ENCODE measurements around the gene PCYOX1L. TPM values are rescaled to one million over a fixed set of nuclear protein-coding genes. Genes with fewer than 3 reads are reported as not detected.

The PCYOX1L gene
- polyA plus RNA-seq, 1 experiment, result 12.8 TPM

- ChIA-PET CTCF (interaction anchor here (0.9 to 20.8 kb wide), 4 partner anchors 8 to 109 kb away, joined by 3 to 289 read pairs (median 3); no protein-coding TSS in a partner anchor), POLR2A (no interaction called here)
- Histone ChIP-seq H3K36me3 (ENCODE audit: control insufficient read depth, insufficient read depth, low read length) (no peaks in the 10 kb centered on the region), H3K27me3 (ENCODE audit: control insufficient read depth, insufficient read depth, low read length) (no peaks in the 10 kb centered on the region), H3K4me3 (ENCODE audit: low read depth, low read length) (no peak overlapping the region)
- no peak for TF ChIP-seq CTCF (IDR thresholded peaks at IDR 0.05; ENCODE audit: insufficient read depth, low read depth, low read length)
- DNase-seq (ENCODE audit: low read depth), result no peak
Observed at GRCh38 chr5:149325166-149325735, 32.6 kb upstream of the PCYOX1L start.

- Histone ChIP-seq H3K4me3 (ENCODE audit: low read depth, low read length) (no peak overlapping the region), H3K36me3 (ENCODE audit: control insufficient read depth, insufficient read depth, low read length) (no peaks in the 10 kb centered on the region), H3K27me3 (ENCODE audit: control insufficient read depth, insufficient read depth, low read length) (no peaks in the 10 kb centered on the region)
- ChIA-PET CTCF (interaction anchor here (1.0 to 20.8 kb wide), 4 partner anchors 8 to 108 kb away, joined by 3 to 289 read pairs (median 3); no protein-coding TSS in a partner anchor), POLR2A (no interaction called here)
- DNase-seq (ENCODE audit: low read depth), result no peak
- TF ChIP-seq CTCF (IDR thresholded peaks at IDR 0.05; ENCODE audit: insufficient read depth, low read depth, low read length), result no peak
Observed at GRCh38 chr5:149325894-149326293, 32.0 kb upstream of the PCYOX1L start.

- POLR2A ChIA-PET, result no interaction called here
- CTCF ChIA-PET, result interaction anchor here (1.0 to 20.8 kb wide), 3 partner anchors 8 to 42 kb away, joined by 3 to 289 read pairs (median 3); no protein-coding TSS in a partner anchor
- no peaks in the 10 kb centered on the region for H3K27me3 ChIP-seq (ENCODE audit: control insufficient read depth, insufficient read depth, low read length)
- no peaks in the 10 kb centered on the region for H3K36me3 ChIP-seq (ENCODE audit: control insufficient read depth, insufficient read depth, low read length)
- no peak for TF ChIP-seq CTCF (IDR thresholded peaks at IDR 0.05; ENCODE audit: insufficient read depth, low read depth, low read length)
- H3K4me3 ChIP-seq (ENCODE audit: low read depth, low read length), result no peak overlapping the region
- no peak for DNase-seq (ENCODE audit: low read depth)
Observed at GRCh38 chr5:149326611-149327010, 31.2 kb upstream of the PCYOX1L start.

DNA sequence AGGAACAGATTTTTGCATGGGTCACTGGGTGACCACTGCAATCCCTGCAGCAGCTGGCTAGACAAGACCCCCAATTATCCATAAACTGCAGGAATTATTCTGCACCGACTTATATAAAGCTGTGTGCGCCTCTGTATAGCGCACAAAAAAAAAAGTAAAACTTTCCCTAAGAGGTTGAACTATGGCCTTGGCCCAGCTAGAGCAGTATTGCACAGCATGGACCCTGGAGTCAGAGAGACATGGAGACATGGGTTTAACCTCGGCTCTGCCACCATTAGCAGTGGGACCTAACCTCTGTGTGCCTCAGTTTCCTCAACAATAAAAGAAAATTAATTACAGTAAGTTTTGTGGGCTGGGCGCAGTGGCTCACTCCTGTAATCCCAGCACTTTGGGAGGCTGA lies 29.7 kb upstream of the PCYOX1L start:
- POLR2A ChIA-PET, result no interaction called here
- CTCF ChIA-PET, result interaction anchor here (20.8 kb wide), 1 partner anchor 40 kb away, joined by 289 read pairs; no protein-coding TSS in a partner anchor

More for the DNA sequence above, 29.7 kb upstream of the PCYOX1L start:
- no peak for TF ChIP-seq CTCF (IDR thresholded peaks at IDR 0.05; ENCODE audit: insufficient read depth, low read depth, low read length)
- Histone ChIP-seq H3K36me3 (ENCODE audit: control insufficient read depth, insufficient read depth, low read length) (no peaks in the 10 kb centered on the region), H3K27me3 (ENCODE audit: control insufficient read depth, insufficient read depth, low read length) (no peaks in the 10 kb centered on the region), H3K4me3 (ENCODE audit: low read depth, low read length) (no peak overlapping the region)
- DNase-seq (ENCODE audit: low read depth), result no peak
